OCI-LY3 (cell line): ENCODE data around the gene FLRT2.

Source experiments
- H2AFZ ChIP-seq: fragments of 200-600, 300-600 bp; shearing (Covaris generic); 2 replicates; pipeline ENCODE4 v1.6.0; 2014; ENCODE audit warnings: antibody characterized with exemption, low read depth, low read length
- H3K27ac ChIP-seq: fragments of 200-600, 300-600 bp; sonication (generic); 2 replicates; pipeline ENCODE4 v1.5.1; 2014; ENCODE audit warnings: mild to moderate bottlenecking, low read length, moderate library complexity, mixed read lengths
- H3K27me3 ChIP-seq: fragments of 200-600, 300-600 bp; sonication (generic); 2 replicates; pipeline ENCODE4 v1.6.1; 2014; ENCODE audit warnings: low read depth, low read length, mixed read lengths
- H3K36me3 ChIP-seq: fragments of 200-600, 300-600 bp; sonication (generic); replicated peaks from 2 replicates; pipeline ENCODE3; 2014; ENCODE audit warnings: low read depth, low read length, mixed read lengths
- H3K4me1 ChIP-seq: fragments of 300-600, 200-600 bp; sonication (generic); 2 replicates; pipeline ENCODE4 v1.6.1; 2014; ENCODE audit warnings: low read length, mixed read lengths
- H3K4me2 ChIP-seq: fragments of 200-600, 300-600 bp; sonication (generic); 2 replicates; pipeline ENCODE4 v1.6.1; 2014; ENCODE audit warnings: low read length, mixed read lengths
- H3K4me3 ChIP-seq: fragments of 300-600, 200-600 bp; sonication (generic); 2 replicates; pipeline ENCODE4 v1.5.1; 2014; ENCODE audit warnings: antibody characterized with exemption, mild to moderate bottlenecking, low read length, moderate library complexity
- H3K79me2 ChIP-seq: fragments of 300-600, 200-600 bp; shearing (Covaris generic); 2 replicates; pipeline ENCODE4 v1.6.1; 2014; ENCODE audit warnings: mild to moderate bottlenecking, low read length, mixed read lengths
- H3K9ac ChIP-seq: fragments of 300-600, 200-600 bp; shearing (Covaris generic); 2 replicates; pipeline ENCODE4 v1.6.0; 2014; ENCODE audit warnings: mild to moderate bottlenecking, low read length, moderate library complexity
- H3K9me3 ChIP-seq: fragments of 200-600, 300-600 bp; shearing (Covaris generic); 2 replicates; pipeline ENCODE4 v1.6.1; 2014; ENCODE audit warnings: low read length, mixed read lengths; ENCODE audit not compliant: insufficient read depth
- H4K20me1 ChIP-seq: fragments of 200-600, 300-600 bp; sonication (generic); 2 replicates; pipeline ENCODE4 v1.6.1; 2016; ENCODE audit warnings: low read length, mixed read lengths; ENCODE audit not compliant: insufficient read depth
- EZH2phosphoT487 ChIP-seq: fragments of 200-600 bp; shearing (Covaris generic); IDR thresholded peaks from 2 replicates; pipeline ENCODE4 v1.6.1; 2018; ENCODE audit warnings: antibody characterized with exemption, mixed run types, low read depth
- TF ChIP-seq, protein P1 (sequence below): fragments of 200-600, 300-600 bp; sonication (generic); IDR thresholded peaks from 2 replicates; pipeline ENCODE4 v1.5.1; 2014; ENCODE audit warnings: antibody characterized with exemption, low read length, low read depth

Gene FLRT2

DNA sequence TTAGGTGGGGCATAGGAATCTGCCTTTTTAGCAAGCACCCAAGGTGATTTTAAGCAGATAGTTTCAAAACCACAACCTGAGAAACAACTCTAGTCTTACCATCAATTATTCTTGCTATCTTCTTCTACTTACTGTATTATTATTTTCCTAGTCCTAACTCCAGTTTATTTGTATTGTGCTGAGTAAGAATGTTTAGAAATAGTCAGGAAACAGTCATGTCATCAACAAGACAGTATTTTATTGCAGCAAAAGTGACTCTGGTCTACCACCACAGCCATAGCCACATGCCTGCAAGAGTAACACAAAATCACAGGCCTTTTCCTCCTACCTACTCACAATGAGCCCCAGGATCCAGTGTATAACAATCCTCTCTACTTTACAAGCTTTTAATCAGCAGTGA, 46.3 kb upstream of the FLRT2 start:
- H3K36me3 ChIP-seq = no peaks in the 10 kb centered on the region
- no peak overlapping the region for H3K27ac ChIP-seq
- H2AFZ ChIP-seq = no peak overlapping the region
- no peaks in the 10 kb centered on the region for H3K79me2 ChIP-seq
- no peaks in the 10 kb centered on the region for H4K20me1 ChIP-seq
- no peak overlapping the region for H3K4me2 ChIP-seq
- H3K4me3 ChIP-seq = no peak overlapping the region
- TF ChIP-seq EZH2phosphoT487 = no peak
- TF ChIP-seq, protein P1, sequence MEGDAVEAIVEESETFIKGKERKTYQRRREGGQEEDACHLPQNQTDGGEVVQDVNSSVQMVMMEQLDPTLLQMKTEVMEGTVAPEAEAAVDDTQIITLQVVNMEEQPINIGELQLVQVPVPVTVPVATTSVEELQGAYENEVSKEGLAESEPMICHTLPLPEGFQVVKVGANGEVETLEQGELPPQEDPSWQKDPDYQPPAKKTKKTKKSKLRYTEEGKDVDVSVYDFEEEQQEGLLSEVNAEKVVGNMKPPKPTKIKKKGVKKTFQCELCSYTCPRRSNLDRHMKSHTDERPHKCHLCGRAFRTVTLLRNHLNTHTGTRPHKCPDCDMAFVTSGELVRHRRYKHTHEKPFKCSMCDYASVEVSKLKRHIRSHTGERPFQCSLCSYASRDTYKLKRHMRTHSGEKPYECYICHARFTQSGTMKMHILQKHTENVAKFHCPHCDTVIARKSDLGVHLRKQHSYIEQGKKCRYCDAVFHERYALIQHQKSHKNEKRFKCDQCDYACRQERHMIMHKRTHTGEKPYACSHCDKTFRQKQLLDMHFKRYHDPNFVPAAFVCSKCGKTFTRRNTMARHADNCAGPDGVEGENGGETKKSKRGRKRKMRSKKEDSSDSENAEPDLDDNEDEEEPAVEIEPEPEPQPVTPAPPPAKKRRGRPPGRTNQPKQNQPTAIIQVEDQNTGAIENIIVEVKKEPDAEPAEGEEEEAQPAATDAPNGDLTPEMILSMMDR = no peak
- H3K9me3 ChIP-seq = no peaks in the 10 kb centered on the region
- H3K27me3 ChIP-seq = no peaks in the 10 kb centered on the region
- H3K9ac ChIP-seq = no peak overlapping the region
- H3K4me1 ChIP-seq = no peaks in the 10 kb centered on the region

DNA sequence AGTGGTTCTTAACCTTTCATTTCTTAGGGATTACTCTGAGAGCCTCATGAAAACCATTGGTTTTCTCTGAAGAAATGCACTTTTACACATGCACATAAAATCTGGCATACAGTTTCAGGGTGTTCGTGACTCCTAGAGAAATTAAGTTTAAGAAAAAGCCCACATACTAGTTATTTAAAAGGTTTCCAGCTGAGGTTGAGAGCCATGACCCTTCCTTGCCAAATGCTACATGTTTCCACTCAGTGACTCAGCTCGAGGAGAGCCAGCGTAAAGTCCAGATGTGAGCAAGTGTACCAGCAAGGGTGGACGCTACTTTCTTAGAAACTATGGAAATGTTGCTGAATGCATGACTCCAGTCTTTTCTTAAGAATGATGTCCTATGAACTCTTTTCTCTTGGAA, 42.7 kb upstream of the FLRT2 start:
- no peak overlapping the region for H2AFZ ChIP-seq
- no peaks in the 10 kb centered on the region for H3K36me3 ChIP-seq
- H3K9me3 ChIP-seq = no peaks in the 10 kb centered on the region
- no peaks in the 10 kb centered on the region for H4K20me1 ChIP-seq
- H3K79me2 ChIP-seq = no peaks in the 10 kb centered on the region
- no peaks in the 10 kb centered on the region for H3K27me3 ChIP-seq
- no peak overlapping the region for H3K27ac ChIP-seq
- H3K4me3 ChIP-seq = no peak overlapping the region
- TF ChIP-seq EZH2phosphoT487 = no peak
- TF ChIP-seq, protein P1 = no peak
- no peaks in the 10 kb centered on the region for H3K4me1 ChIP-seq
- no peak overlapping the region for H3K9ac ChIP-seq
- H3K4me2 ChIP-seq = no peak overlapping the region

DNA sequence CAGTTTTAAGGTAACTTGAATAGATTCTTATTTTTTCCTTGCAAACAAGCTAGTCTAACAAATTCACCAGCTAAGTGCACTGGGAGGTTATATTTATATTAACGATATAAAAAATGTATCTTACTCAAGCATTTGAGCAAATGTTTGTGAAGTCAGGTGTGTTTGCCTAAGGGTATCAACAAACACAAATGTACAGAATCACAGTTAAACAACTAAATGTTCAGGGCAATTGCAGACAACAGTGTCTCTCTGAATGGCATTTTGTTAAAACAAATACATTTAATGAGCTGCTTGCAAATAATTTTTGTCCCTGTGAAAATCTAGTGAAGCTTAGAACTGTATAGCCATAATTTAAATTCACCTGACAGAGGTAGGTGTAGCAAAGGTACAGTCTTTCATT, 28.2 kb upstream of the FLRT2 start:
- Histone ChIP-seq H3K4me1 (no peaks in the 10 kb centered on the region), H3K9ac (no peak overlapping the region), H3K36me3 (no peaks in the 10 kb centered on the region), H3K27me3 (no peaks in the 10 kb centered on the region), H4K20me1 (no peaks in the 10 kb centered on the region), H3K79me2 (no peaks in the 10 kb centered on the region), H3K4me3 (no peak overlapping the region), H2AFZ (no peak overlapping the region), H3K27ac (no peak overlapping the region), H3K4me2 (no peak overlapping the region), H3K9me3 (no peaks in the 10 kb centered on the region)
- TF ChIP-seq, protein P1 = no peak
- TF ChIP-seq EZH2phosphoT487 = no peak

DNA sequence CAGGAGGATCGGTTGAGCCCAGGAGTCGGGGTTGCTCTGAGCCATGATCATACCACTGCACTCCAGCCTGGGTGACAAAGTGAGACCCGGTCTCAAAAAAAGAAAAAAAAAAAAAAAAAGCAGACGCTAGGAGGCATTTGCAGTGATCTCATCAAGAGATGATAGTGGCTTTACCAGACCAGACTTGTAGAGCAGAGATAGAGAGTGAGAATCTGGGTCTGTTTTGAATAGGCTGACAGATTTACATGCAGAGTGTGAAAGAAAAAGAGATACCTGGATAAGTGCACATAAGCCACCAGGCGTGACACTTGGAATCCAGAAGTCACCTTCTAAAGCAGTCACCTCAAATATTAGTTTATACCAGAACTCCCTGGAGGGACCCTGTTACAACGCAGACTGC, 21.1 kb upstream of the FLRT2 start:
- no peaks in the 10 kb centered on the region for H3K27me3 ChIP-seq
- TF ChIP-seq, protein P1 = no peak
- TF ChIP-seq EZH2phosphoT487 = no peak
- H3K4me2 ChIP-seq = no peak overlapping the region
- H3K27ac ChIP-seq = no peak overlapping the region
- no peaks in the 10 kb centered on the region for H3K9me3 ChIP-seq
- no peak overlapping the region for H3K4me3 ChIP-seq
- no peaks in the 10 kb centered on the region for H3K4me1 ChIP-seq
- H4K20me1 ChIP-seq = no peaks in the 10 kb centered on the region
- H3K36me3 ChIP-seq = no peaks in the 10 kb centered on the region
- H2AFZ ChIP-seq = no peak overlapping the region
- H3K9ac ChIP-seq = no peak overlapping the region
- H3K79me2 ChIP-seq = no peaks in the 10 kb centered on the region
